Activated CD8-positive, alpha-beta memory T cell treated with anti-CD3 and anti-CD28 coated beads, Interleukin-2, amount 50 U/mL, for 24 hours (primary cell): ENCODE results near the gene FNBP1.

Experiments used
- DNase-seq: peaks from one replicate; pipeline ENCODE4 v3.0.0-alpha.2; 2020; ENCODE audit errors: extremely low read depth

Gene FNBP1

DNA sequence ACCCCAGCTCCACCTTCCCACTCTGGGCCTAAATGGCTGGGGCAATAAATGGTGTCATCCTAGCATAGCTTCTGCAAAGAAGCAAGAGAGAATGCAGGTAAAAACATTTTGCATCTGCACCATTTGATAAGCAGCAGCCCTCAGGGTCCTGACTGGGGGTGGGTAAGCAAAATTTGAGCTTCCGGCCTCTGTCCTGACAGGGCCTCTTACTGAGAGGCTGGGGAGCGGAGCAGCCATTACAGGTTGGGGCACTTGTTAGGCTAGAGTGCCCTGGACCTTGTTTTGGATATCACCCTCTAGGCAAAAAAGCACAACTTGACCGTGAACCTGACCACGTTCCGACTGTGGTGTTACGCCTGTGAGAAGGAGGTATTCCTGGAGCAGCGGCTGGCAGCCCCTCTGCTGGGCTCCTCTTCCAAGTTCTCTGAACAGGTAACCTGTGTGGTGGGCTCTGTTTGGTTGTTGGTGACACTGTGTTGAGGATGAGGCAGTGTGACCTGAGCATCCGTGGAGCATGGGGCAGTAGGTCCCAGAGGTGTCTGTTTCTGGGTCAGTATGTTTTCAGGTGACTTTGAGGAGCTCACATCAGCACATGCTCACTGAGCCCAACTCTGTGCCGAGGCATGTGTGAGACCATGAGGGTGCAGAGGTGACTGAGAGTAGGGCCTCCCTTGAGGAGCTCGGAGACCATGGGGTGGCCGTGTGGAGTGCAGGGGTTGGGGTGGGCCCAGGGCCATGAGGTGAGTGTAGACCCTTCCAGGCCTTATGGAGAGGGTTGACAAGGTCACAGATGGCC, 184.6 kb downstream of the FNBP1 start:
- DNase-seq, result no peak

DNA sequence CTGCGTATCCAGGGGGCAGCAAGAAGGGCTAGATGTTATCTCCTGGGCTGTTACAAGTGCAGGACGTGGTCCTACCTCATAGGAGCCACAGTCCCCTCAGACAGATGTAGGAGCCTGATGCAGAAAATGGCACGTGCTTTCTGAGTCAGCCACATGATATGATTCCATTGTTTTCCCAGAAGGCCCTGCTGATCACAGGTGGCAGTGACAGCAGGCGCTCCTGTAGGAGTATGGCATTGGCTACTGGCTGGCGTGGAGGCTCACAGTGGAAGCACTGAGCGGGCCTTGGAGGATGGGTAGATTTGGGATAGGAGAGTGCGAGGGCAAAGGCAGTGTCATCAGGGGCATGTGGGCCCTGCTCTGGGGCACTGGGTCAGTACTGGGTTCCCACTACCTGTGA, 185.8 kb downstream of the FNBP1 start:
- DNase-seq, result no peak

DNA sequence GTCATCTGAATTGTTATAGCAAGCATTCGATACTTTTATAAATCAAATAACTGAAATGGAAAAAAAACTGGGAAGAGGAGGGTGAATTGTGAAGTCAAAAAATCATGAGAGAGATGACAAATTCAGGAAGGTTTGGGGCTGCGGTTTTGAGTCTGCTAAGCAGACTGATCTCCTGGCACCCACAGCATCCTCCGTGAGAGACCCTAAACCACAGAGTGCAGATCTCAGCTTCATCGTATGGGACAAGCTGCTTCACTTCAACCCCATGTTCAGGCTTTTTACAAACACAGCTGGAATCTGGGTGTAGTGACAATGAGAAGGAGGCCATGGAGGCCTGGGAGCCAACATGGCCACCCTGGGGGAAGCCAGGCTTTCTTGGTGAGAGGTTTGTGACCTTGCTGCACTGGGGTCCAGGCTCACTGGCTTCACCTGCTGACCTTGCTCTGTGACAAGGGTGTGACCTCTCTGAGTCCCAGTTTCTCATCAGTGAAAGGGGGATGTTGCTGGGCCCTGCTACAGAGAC, 188.3 kb downstream of the FNBP1 start:
- no peak for DNase-seq

DNA sequence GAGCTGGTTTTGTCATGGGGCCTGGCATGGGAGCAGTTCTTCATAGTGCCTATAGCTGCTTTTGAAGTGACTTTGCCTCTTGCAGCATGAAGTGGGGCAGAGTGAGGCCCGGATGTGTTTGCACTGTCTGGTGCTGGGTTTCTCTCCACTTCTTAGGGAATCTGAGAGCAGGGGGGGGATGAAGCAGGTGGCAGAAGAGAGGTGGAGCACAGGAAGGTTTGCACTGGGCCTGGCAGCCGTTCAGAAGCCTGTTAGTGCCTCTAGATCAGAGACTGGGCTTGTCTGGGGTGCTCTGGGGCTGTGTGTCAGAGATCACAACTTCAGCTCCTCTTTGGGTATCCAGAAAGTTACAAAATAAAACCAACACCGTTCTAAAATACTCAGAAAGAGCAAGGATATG, 189.4 kb downstream of the FNBP1 start:
- DNase-seq, result no peak

DNA sequence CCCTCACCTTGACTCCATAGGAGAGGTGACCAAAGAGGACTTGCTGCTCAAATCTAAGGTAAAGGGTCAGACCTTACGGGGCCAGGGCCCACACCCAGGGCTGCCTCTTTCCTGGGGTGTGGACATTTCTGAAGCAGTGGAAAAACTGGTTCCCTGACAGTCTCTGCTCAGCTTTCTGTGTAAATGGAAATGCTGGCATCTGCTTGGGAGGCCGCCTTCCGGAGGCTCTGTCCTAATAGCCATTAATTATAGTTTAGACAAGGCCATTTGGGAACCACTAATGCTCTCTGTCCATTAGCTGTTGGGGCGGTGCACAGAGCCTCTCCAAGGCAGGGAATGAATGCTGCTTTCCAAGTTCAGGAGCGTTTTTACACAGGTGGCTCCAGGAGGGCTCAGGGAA, 190.4 kb downstream of the FNBP1 start:
- no peak for DNase-seq

DNA sequence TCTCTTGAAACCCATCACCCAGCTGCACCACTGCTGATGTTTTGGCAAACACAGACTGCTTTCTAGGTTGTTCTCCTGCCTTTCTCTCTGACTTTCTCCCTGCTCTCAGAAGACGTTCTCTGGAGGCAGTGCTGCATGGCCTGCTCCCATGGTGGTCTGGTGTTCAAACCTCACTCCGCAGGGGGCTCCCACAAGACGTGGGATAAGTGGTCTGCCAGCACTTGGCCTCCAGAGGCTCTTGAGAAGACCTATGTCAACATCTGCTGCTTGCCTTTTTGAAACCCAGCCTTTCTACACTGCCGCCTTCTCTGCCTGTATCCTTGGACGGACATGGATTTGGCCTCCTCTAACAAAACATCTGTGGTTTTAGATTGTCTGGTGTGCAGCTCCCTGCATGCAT, 191.2 kb downstream of the FNBP1 start:
- DNase-seq, result no peak

DNA sequence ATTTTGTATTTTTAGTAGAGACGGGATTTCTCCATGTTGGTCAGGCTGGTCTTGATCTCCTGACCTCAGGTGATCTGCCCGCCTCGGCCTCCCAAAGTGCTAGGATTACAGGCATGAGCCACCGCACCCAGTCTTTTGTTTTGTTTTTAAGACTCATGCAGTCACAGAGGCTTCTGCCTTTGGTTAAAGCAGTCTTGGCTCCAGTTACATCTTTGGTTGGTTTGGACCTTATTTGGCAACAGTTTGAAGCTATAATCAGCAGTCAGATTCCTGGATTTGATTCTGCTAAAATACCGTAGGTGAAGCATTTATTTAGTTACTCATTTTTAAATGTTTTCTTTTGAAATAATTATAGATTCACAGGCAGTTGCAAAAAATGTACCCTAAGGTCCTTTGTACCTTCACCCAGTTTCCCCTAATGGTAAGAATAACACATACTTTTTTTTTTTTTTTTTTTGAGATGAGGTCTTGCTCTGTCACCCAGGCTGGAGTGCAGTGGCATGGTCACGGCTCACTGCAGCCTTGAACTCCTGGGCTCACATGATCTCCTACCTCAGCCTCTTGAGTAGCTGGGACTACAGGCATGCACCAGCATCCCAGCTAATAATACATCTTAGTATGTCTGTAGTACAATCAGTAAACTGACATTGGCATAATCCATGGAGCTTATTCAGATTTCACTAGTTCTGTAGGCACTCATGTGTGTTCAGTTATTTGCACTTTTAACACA, 192.0 kb downstream of the FNBP1 start:
- DNase-seq, result no peak

DNA sequence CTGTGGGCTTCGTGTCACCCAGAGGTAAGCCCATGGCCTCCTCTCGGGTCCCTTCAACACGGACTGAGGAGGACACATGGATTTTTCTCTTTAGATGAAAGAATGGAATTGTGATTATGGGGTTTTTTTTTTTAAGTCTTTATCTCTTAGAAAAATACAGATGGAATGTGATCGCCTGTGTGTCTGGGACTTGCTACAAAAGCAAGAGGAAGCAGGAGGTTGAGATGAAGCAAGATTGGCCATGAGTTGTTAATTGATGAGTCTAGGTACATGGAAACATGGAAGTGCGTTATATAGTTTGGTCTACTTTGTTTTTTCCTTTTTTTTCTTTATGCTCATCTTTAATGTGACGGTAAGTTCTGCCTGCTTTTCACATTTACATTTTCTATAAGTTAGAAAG, 193.1 kb downstream of the FNBP1 start:
- no peak for DNase-seq

DNA sequence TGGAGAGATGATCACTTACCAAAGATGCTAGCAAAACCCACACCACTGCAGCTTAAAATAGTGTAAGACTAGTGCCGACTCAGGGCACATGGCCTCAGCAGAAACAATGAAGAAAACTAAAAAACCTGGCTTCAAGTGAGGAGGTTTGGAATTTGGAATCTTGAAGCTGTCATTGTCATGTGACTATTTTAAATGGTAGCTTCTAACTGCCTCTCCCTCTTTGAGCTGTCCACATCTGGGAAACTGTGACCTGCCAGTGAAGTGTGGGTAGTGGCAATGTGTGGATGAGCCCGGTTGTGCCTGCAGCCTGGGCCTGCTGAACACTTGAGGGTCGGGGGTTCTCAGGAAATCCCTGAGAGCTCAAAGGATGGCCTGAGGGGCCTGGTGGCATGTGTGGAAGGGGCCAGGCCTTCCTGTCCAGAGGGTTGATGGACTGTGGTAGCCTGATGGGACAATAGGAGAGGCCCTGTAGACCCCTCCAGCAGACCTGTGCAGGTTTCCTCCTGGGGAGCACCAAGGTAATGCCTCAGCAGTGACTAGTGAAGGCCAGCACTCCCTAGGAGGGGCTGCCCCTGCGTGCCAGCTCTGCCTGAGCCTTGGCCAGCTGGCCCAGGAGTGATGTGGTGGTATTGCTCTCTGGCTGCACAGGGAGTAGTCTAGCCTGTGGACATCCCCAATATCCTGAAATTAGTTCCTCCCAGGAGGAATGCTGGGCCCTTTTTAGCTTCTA, 194.1 kb downstream of the FNBP1 start:
- no peak for DNase-seq

DNA sequence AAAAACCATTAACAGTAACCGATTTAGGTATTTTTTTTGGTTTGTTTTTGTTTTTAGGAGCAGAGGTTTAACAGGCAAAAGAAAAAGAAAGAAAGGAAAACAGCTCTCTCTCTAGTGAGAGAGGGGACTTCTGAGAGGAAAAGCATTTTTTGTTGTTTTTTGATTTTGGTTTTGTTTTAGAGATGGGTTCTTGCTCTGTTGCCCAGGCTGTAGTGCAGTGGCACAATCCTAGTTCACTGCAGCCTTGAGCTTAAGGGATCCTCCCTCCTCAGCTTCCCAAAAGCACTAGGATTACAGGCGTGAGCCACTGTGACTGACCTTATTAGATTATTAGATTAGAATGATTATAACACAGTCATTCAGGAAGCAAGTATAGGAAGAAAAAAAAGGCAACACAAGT, 197.6 kb downstream of the FNBP1 start:
- no peak for DNase-seq

DNA sequence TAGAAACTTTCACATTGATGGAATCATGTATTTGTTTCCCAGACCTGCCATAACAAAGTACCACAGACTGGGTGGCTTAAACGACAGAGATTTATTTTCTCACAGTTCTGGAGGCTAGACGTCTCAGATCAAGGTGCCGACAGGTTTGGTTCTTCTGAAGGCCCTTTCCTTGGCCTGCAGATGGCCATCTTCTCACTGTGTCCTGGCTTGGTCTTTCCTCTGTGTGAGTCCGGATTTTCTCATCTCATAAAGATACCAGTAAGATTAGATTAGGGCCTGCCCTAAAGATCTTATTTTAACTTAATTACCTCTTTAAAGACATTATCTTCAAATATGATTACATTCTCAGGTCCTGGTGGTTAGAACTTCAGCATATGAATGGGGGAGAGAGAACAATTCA, 201.9 kb downstream of the FNBP1 start:
- no peak for DNase-seq

DNA sequence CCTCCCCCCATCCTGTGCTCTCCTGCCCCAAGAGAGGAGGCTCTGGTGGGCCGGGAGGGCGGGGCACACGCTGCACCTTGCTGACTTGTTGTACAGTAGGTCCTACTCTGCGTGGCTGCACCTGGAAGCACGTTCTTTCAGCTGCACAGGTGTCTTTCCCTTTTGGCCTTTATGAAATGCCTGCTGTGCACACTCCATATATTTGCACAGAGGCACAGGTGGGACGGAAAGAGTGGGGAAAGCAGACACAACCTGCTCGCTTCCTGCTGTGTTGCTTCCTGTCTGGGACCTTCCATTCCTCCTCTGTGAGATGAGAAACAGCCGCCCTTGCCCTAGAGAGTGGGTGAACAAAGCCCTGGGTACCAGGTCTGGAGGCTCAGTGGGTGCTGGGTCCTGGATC, 203.0 kb downstream of the FNBP1 start:
- no peak for DNase-seq

DNA sequence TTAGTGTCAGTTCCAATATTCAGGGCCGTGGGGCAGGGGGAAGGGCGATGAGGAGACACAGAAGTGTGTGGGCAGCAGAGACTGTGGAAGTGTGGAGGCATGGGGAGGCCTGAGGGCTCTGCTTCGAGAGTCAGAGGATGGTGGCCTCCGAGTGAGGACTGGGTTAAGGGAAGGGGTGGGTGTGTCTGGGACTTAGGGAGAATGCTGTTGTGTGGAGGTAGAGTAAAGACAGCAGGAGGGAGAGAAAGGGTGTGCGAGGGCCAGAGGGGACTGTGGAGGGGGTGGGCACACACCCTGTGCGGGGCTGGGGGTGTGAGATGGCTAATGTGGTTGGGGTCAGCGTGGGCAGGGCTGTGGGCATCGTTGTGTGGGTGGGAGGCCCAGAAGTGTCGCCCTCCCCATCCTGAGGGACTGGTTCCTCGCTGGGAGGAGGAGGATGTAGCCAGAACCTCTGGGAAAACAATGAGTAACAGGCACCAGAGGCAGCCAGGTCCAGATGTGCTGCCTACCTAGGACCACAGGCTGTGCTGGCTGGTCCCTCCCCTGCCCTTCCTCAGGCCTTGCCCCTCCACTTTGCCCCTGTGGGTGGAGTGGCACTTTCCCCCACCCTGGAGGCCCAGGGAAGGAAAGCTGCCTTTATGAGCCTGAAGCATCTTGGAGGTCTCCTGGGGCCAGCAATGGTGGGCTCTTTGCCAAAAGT, 203.5 kb downstream of the FNBP1 start:
- no peak for DNase-seq

DNA sequence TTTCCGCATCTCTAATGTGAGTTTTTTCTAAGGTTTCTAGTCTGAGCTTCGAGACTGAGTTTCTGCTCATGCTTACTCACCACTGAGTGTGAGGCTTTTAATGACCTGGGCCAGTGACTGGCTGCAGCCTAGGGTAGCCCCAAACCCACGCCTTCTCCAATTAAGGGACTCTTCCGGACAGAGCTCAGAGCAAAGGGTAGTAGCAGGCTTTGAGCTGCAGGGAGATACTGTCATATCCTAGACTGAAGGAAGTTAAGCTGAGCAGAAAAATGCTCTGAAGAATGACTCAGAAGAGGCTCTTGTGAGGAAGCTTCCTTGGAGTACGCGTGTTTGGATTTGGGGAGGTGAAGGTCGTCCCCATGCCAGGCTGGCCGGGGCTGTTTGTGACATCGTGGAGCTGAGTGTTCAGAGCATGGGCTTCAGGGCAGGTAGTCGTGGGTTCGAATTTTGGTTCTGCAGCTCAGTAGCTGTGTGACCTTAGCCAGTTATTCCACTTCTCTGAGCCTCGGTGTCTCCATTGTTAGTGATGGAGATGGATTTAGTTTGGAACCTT, 204.2 kb downstream of the FNBP1 start:
- no peak for DNase-seq
